PC-9 (cell line): Measurements from ENCODE around the gene PTPRD. TPM values are rescaled to one million over a fixed set of nuclear protein-coding genes. Genes with fewer than 3 reads are reported as not detected.

ENCODE experiments used
- BruUV-seq: library from RNA; stranded (reverse); fragments of 400-500 nt; replicated peaks from 2 replicates; lab custom pipeline; 2021; lab: Mats Ljungman, UMichigan
- CTCF ChIA-PET: fragments of 300-600 bp; sonication (Branson Sonifier 250); formaldehyde crosslinking; loops from one replicate; lab custom pipeline; 2022; ENCODE audit warnings: antibody characterized with exemption; lab: Charles Lee
- POLR2A ChIA-PET: fragments of 300-600 bp; sonication (Branson Sonifier 250); formaldehyde crosslinking; loops from one replicate; lab custom pipeline; 2022; ENCODE audit warnings: antibody characterized with exemption; ENCODE audit not compliant: unreplicated experiment; lab: Charles Lee
- DNase-seq, 2 experiments: peaks; one replicate each; pipeline versions ENCODE4 v3.0.0 to v3.0.0-alpha.2; 2015 to 2022; ENCODE audit warnings: mixed read lengths in 1 of 2
- H2AFZ ChIP-seq: fragments of 200-600 bp; sonication (generic); 2 replicates; pipeline ENCODE4 v1.8.1; 2017; ENCODE audit warnings: antibody characterized with exemption
- H3F3A ChIP-seq: fragments of 200-600 bp; sonication (generic); 2 replicates; pipeline ENCODE4 v1.8.1; 2017; ENCODE audit warnings: antibody characterized with exemption, mild to moderate bottlenecking, low read depth; ENCODE audit not compliant: insufficient read depth
- H3K27ac ChIP-seq: fragments of 200-600 bp; sonication (generic); 2 replicates; pipeline ENCODE4 v1.6.1; 2016; ENCODE audit warnings: mixed run types
- H3K27me3 ChIP-seq: fragments of 200-600 bp; sonication (generic); 2 replicates; pipeline ENCODE4 v1.6.1; 2016; ENCODE audit warnings: low read depth, mixed run types; ENCODE audit not compliant: insufficient read depth
- H3K36me3 ChIP-seq: fragments of 200-600 bp; sonication (generic); 2 replicates; pipeline ENCODE4 v1.6.1; 2016; ENCODE audit warnings: low read depth, mixed run types
- H3K4me1 ChIP-seq: fragments of 200-600 bp; sonication (generic); replicated peaks from 2 replicates; pipeline ENCODE4 v1.6.1; 2016; ENCODE audit warnings: mixed run types; ENCODE audit not compliant: insufficient read depth
- H3K4me2 ChIP-seq: fragments of 200-600 bp; sonication (generic); 2 replicates; pipeline ENCODE4 v1.6.1; 2017; ENCODE audit warnings: mixed run types
- H3K4me3 ChIP-seq: fragments of 200-600 bp; sonication (generic); 2 replicates; pipeline ENCODE4 v1.6.1; 2016; ENCODE audit warnings: mixed run types
- H3K79me2 ChIP-seq: fragments of 200-600 bp; sonication (generic); 2 replicates; pipeline ENCODE4 v1.6.1; 2017; ENCODE audit warnings: low read depth, mixed run types
- H3K9me2 ChIP-seq: fragments of 200-600 bp; sonication (generic); 2 replicates; pipeline ENCODE4 v1.8.1; 2017; ENCODE audit warnings: mild to moderate bottlenecking; ENCODE audit not compliant: insufficient read depth
- H3K9me3 ChIP-seq: fragments of 200-600 bp; sonication (generic); 2 replicates; pipeline ENCODE4 v1.8.1; 2016; ENCODE audit warnings: low read depth; ENCODE audit not compliant: insufficient read depth
- H4K20me1 ChIP-seq: fragments of 200-600 bp; sonication (generic); 2 replicates; pipeline ENCODE4 v1.8.1; 2017; ENCODE audit not compliant: insufficient read depth
- EZH2 ChIP-seq: fragments of 200-600 bp; sonication (generic); IDR thresholded peaks from 2 replicates; pipeline ENCODE4 v1.8.0; 2017; ENCODE audit warnings: antibody characterized with exemption, low read depth
- intact Hi-C: fragments of 100-400 bp; cut with micrococcal nuclease; formaldehyde crosslinking; loops from one replicate; pipeline ENCODE4 v1.10.0; 2022; ENCODE audit not compliant: unreplicated experiment
- total RNA-seq: library from RNA; stranded (reverse); gene quantifications from 2 replicates; pipeline ENCODE4 v1.2.3, GENCODE V29; 2021
- TF ChIP-seq, protein P1 (sequence below): fragments of 200-600 bp; sonication (generic); conservative IDR thresholded peaks from 2 replicates; pipeline ENCODE4 v1.6.1; 2017; ENCODE audit warnings: mixed run types, antibody characterized with exemption, mild to moderate bottlenecking, moderate library complexity

The PTPRD gene
- total RNA-seq, 1 experiment from 2014 or later: not detected

DNA sequence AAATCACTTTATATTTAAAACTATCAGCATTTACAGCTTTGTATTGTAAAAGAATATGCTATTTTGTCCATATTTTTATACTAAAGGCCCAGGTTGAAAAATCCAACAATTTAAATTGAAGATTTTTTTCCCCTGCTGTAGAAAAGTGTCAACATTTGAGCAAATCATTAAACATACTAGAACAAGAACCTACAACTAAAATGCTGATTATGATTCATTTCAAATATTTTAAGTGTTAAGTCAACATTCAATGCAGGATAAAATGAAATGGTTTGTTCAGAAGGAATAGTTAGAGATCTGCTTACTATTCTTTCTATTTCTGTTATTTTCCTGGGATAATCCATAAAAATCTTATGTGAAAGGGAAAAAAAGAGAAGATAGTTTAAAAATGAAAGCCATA lies 1946.7 kb downstream of the PTPRD start:
- H3K36me3 ChIP-seq: no peaks in the 10 kb centered on the region
- DNase-seq: no peak
- H3K27me3 ChIP-seq: no peaks in the 10 kb centered on the region
- H3K4me1 ChIP-seq: no peaks in the 10 kb centered on the region
- H3K27ac ChIP-seq: no peak overlapping the region
- TF ChIP-seq, protein P1, sequence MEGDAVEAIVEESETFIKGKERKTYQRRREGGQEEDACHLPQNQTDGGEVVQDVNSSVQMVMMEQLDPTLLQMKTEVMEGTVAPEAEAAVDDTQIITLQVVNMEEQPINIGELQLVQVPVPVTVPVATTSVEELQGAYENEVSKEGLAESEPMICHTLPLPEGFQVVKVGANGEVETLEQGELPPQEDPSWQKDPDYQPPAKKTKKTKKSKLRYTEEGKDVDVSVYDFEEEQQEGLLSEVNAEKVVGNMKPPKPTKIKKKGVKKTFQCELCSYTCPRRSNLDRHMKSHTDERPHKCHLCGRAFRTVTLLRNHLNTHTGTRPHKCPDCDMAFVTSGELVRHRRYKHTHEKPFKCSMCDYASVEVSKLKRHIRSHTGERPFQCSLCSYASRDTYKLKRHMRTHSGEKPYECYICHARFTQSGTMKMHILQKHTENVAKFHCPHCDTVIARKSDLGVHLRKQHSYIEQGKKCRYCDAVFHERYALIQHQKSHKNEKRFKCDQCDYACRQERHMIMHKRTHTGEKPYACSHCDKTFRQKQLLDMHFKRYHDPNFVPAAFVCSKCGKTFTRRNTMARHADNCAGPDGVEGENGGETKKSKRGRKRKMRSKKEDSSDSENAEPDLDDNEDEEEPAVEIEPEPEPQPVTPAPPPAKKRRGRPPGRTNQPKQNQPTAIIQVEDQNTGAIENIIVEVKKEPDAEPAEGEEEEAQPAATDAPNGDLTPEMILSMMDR: no peak
- TF ChIP-seq EZH2: no peak
- ChIA-PET CTCF (no interaction called here), POLR2A (interaction anchor here (0.6 kb wide), 1 partner anchor 32 kb away, joined by 10 read pairs; no protein-coding TSS in a partner anchor)
- no peaks in the 10 kb centered on the region for H3K79me2 ChIP-seq
- no TSS peak for BruUV-seq
- H3K9me3 ChIP-seq: no peaks in the 10 kb centered on the region
- H2AFZ ChIP-seq: no peak overlapping the region
- intact Hi-C loops: no loop called here
- H4K20me1 ChIP-seq: no peaks in the 10 kb centered on the region
- no peaks in the 10 kb centered on the region for H3F3A ChIP-seq
- no peak overlapping the region for H3K4me2 ChIP-seq
- no peak overlapping the region for H3K4me3 ChIP-seq
- H3K9me2 ChIP-seq: no peaks in the 10 kb centered on the region

DNA sequence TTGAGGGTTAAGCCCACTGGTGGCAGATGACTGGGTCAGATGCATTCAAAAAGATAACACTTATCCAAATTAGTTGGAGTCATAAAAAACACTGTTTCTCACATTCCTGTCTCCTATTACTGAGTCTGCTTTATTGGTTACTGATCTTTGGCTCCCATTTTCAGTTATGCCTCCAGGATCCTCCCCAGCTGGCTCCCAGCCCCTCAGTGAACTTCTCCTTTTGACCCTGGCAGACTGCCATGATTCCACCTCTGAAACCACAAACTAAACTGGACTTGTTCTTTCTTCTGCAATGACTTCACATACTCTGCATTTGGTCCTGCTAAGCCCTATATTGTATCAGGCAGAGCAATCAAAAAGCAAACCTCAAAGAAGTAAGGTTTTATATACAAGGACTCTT lies 1952.4 kb downstream of the PTPRD start:
- H3K9me2 ChIP-seq: no peaks in the 10 kb centered on the region
- ChIA-PET POLR2A (no interaction called here), CTCF (no interaction called here)
- DNase-seq: no peak
- no peak overlapping the region for H3K27ac ChIP-seq
- no peak overlapping the region for H3K4me3 ChIP-seq
- H3K79me2 ChIP-seq: no peaks in the 10 kb centered on the region
- intact Hi-C loops: no loop called here
- no peaks in the 10 kb centered on the region for H3F3A ChIP-seq
- H4K20me1 ChIP-seq: no peaks in the 10 kb centered on the region
- no peak overlapping the region for H3K4me2 ChIP-seq
- TF ChIP-seq EZH2: no peak
- TF ChIP-seq, protein P1: no peak
- no peaks in the 10 kb centered on the region for H3K4me1 ChIP-seq
- no TSS peak for BruUV-seq
- H2AFZ ChIP-seq: no peak overlapping the region
- no peaks in the 10 kb centered on the region for H3K36me3 ChIP-seq
- H3K9me3 ChIP-seq: no peaks in the 10 kb centered on the region
- no peaks in the 10 kb centered on the region for H3K27me3 ChIP-seq

DNA sequence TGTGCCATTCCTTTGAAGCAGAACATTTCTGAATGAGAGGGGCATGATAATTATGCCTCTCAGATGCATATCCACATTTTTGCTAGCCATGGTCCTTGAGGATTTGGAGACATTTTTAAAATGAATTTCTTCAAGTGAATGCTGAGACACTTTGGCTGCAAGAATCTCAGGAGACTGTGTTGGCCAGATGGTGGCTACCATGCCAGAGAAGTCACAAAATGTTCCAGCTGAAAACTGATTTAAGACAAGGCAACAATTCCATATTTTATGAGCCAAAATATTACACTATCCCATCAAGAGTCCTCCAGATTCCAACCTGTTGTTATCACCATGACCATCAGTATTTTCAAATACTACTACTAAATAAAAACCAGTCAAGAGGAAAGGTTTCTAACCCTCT lies 1953.7 kb downstream of the PTPRD start:
- Histone ChIP-seq H3K9me3 (no peaks in the 10 kb centered on the region), H3F3A (no peaks in the 10 kb centered on the region), H3K79me2 (no peaks in the 10 kb centered on the region), H3K4me1 (no peaks in the 10 kb centered on the region), H3K27ac (no peak overlapping the region), H2AFZ (no peak overlapping the region), H3K4me2 (no peak overlapping the region), H3K36me3 (no peaks in the 10 kb centered on the region), H3K27me3 (no peaks in the 10 kb centered on the region), H3K4me3 (no peak overlapping the region), H3K9me2 (no peaks in the 10 kb centered on the region), H4K20me1 (no peaks in the 10 kb centered on the region)
- ChIA-PET POLR2A (no interaction called here), CTCF (no interaction called here)
- no peak for DNase-seq
- no peak for TF ChIP-seq EZH2
- TF ChIP-seq, protein P1: no peak
- BruUV-seq: no TSS peak
- intact Hi-C loops: no loop called here
